GM18907 (cell line): ENCODE data around the gene USP13.

ENCODE experiments used
- ATAC-seq: cut with Tn5 transposase; IDR thresholded peaks from one replicate; pipeline ENCODE4 v1.9.1; 2021; ENCODE audit warnings: mild to moderate bottlenecking, moderate library complexity; ENCODE audit not compliant: unreplicated experiment

The USP13 gene

DNA sequence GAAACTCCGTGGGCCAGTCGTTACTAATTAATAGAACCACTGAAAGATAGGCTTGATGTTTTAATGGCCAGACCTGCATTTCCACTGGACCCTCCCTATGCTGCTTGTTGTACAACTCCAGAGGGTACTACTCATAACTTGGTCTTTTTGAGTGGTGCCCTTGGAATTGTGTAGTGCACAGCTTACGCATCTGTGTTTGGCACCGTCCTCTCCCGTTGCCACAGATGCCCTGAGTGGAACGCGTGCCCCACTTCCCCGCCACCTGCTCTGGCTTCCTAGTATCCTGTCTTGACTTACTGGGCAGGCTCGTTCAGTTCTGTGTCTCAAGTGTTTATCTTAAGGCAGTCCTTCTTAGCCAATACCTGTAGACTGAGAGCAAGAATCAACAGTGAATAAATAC is 78.7 kb downstream of the USP13 start:
- no peak for ATAC-seq

DNA sequence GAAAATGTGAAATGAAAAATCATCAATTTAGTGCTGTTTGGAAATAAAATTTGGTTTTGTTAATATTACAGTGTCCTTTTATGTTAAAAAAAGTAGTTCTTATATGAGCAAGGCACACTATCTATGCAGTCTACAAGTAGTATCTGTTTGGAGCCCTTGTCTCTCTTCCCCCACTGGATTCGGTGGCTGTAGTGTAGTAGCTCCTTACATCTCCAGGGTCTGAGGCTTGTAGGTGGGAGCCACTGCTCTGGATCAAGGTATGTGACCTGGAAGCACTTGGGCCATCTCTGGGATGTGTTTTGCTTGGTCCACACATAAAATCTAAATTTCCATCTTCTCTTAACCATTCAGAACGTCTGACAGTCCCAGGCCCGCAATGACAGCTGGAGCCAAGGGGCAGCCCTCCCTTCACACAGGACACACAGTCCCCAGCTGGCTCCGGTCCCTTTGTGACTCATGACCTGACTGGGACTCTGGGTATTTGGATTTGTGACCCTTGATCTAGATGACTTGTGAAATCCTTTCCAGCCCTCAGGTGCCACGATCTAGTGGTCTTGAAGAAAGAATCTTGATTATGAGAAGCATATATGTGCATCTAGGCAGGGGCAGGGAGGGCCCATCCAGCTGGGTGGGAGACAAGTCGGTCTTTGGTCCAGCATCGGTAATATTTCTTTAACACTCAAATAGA is 80.0 kb downstream of the USP13 start:
- no peak for ATAC-seq

GRCh38 chr3:179733797-179734196 is 81.0 kb downstream of the USP13 start:
- ATAC-seq: no peak

- ATAC-seq: no peak
Observed at GRCh38 chr3:179734497-179735281, 81.8 kb downstream of the USP13 start.

DNA sequence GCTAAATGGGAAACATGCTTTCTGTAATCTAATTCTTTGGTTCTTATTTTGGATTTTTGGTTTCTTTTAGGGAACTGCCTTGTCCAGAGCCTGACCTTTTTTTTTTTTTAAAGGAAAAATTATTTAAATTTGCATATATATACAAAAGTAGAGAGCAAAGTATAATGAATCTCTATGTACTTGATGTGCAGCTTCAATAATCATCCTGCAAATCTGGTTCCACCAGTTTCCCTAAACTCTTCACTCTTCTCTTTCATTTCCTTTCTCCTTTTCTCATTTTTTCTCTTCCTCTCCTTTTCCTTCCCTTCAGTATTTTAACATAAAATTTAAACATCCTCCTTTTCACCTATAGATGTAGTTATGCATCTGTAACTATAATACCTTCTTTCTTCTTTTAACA is 82.5 kb downstream of the USP13 start:
- ATAC-seq: no peak

- ATAC-seq: no peak
Observed at GRCh38 chr3:179738998-179739397, 86.2 kb downstream of the USP13 start.

DNA sequence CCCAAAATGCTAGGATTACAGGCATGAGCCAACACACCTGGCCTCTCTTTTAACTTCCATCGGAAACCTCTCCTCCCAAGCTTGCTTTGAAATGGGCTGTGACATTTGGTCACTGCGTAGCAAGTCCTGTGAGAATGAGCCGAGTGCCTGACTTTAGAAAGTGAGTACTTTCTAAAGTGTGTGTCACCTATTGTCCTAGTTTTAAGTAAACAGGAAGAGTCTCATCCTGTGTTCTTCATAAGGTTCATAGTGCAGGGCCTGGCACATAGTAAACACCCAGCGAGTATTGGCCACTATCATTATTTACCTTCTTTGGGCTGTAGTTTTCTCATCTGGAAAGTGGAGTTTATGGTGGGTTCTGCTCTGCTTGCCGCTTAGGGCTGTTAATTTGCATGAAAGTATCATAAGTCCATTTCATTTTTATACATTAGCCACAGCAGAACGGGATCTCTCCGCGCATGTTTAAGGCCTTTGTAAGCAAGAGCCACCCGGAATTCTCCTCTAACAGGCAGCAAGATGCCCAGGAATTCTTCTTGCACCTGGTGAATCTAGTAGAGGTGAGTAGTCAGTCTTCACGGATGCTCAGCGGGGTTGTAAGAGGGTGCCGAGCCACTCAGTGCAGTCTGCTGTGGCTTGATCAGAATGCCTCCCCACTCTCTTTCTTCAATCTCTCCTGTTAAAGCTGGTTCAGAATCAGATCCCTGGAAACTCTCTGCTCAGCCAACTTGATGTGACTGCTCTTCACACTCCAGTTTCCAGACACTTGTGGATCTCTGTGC is 87.2 kb downstream of the USP13 start:
- ATAC-seq: no peak

DNA sequence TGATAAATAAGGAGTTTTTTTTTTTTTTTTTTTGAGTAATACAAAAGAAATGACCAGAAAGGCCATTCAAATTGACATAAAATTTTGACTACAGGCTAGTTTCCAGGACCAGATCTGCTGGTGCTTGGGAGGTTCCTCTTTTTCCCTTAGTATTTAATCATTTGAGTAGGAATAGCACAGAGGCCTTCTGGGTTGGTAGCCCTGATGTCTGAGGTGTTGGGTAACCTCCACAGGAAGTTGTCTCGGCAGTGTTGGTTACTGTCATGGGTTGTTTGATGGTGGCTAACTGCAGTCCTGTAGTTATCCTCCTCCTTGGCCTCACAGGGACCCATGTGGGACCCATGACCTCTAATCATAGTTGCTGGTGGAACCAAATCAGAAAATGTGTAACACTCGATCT is 91.1 kb downstream of the USP13 start:
- ATAC-seq: no peak

DNA sequence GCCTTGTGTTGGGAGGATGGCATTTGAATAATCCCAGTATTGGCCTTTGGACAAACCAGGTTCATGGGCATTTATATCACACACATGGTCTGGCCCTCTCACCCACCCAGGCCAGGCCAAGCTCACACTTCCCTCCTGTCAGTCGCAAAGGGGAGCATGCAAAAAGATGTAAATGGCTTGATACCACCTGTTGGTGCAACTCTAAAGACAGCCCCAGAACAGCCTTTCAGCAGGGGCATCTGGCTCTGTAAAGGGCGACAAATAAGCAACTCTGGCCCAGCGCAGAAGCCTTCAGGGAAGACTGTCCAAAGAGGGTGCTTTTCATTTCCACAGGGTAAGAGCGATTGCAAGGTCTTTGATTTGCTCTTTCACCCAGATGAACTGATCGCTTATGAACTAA is 91.8 kb downstream of the USP13 start:
- no peak for ATAC-seq

GRCh38 chr3:179745079-179745478 is 92.2 kb downstream of the USP13 start:
- no peak for ATAC-seq

DNA sequence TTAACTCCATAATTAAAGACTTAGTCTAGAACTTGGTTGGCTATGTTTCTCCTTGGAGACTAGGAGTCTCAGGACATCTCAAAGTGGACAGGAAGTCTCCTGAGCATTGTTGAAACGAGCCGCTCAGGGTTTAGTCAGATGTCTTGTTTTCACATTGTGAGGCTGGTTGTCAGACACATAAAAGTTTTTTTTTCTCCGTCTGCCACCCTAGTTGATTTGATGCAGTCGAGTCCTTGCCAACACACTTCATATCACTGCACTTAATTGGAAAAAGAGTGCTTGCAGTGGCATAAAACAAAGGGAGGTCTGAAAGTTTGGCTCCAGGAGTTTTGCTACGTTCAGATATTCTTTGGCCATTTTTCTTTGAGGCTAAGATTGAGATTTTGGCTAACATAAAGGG is 92.9 kb downstream of the USP13 start:
- no peak for ATAC-seq

DNA sequence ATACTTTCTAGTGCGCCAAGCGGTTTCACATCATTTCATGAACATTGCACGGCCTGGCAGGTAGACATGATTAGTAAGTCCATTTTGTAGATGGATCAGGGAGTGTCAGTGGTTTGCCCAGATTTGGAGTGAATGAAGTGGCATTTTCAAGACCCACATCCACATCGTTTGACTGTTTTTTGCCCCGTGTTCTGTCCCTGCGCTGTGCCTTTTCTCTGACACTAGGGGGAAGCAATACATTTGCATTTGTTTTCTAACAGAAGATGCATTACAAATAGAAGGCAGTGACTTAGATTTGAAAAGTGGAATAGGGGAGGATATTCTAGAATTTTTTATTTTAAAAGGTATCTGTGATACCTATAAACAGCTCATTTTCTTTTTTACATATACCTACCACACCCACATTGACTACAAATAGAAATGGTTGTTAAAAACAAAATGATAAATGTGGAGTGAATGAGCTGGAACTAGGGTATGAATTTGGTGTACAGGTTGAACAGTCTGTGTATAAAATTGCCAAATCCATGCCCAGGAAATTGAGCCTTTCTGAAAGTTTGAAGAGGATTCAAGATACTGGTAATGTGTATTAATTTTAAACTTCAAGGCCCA is 98.0 kb downstream of the USP13 start:
- peak; percentile 63 for ATAC-seq

DNA sequence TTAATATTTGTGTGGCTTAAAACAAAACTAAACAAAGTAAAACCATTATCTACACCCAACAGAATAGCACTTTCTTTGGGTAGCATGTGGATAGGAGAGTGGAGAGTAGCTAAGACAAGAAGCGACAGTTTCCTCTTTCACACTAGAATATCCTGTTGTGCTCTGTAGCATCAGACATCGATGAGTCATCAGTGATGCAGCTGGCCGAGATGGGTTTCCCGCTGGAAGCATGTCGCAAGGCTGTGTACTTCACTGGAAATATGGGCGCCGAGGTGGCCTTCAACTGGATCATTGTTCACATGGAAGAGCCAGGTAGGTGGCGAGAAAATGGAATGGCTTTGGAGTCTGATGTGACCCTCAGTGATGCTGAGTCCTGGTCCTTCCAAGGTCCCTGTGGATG is 108.1 kb downstream of the USP13 start:
- no peak for ATAC-seq

- no peak for ATAC-seq
Observed at GRCh38 chr3:179765396-179765795, 112.6 kb downstream of the USP13 start.

- ATAC-seq: no peak
Observed at GRCh38 chr3:179766416-179767133, 113.7 kb downstream of the USP13 start.

- no peak for ATAC-seq
Observed at GRCh38 chr3:179768080-179768479, 115.2 kb downstream of the USP13 start.

- ATAC-seq: no peak
Observed at GRCh38 chr3:179769411-179770247, 116.8 kb downstream of the USP13 start.

- ATAC-seq: no peak
Observed at GRCh38 chr3:179771797-179772196, 119.0 kb downstream of the USP13 start.

GRCh38 chr3:179772297-179772696 is 119.5 kb downstream of the USP13 start:
- no peak for ATAC-seq
